ENCODE measurements around the gene NR4A2.

The NR4A2 gene

GRCh38 chr2:156339110-156339847 lies 6.8 kb upstream of the NR4A2 start:
- Histone ChIP-seq H3K4me3 (ENCODE audit: low read depth in 1 of 2, low read length in 2 of 2) (no peak overlapping the region), H3K36me3 (ENCODE audit: control insufficient read depth in 1 of 2, insufficient read depth in 2 of 2, low read length in 2 of 2) (peaks cover 0 to 8% of the 10 kb centered on the region in 2 donors), H3K4me1 (ENCODE audit: control insufficient read depth in 1 of 2, insufficient read depth in 2 of 2, low read length in 2 of 2) (peaks cover 6 to 12% of the 10 kb centered on the region in 2 donors), H3K27ac (ENCODE audit: low read length) (peak overlapping the region; percentile 98), H3K27me3 (ENCODE audit: low read depth, low read length) (no peaks in the 10 kb centered on the region), H3K9me3 (ENCODE audit: control insufficient read depth in 1 of 2, low read length in 2 of 2) (no peaks in the 10 kb centered on the region)

GRCh38 chr2:156338578-156338977 lies 6.1 kb upstream of the NR4A2 start:
- Histone ChIP-seq H3K4me3 (ENCODE audit: low read depth in 1 of 2, low read length in 2 of 2) (no peak overlapping the region), H3K27me3 (ENCODE audit: low read depth, low read length) (no peaks in the 10 kb centered on the region), H3K9me3 (ENCODE audit: control insufficient read depth in 1 of 2, low read length in 2 of 2) (no peaks in the 10 kb centered on the region), H3K36me3 (ENCODE audit: control insufficient read depth in 1 of 2, insufficient read depth in 2 of 2, low read length in 2 of 2) (peaks cover 0 to 13% of the 10 kb centered on the region in 2 donors), H3K4me1 (ENCODE audit: control insufficient read depth in 1 of 2, insufficient read depth in 2 of 2, low read length in 2 of 2) (peaks cover 6 to 12% of the 10 kb centered on the region in 2 donors), H3K27ac (ENCODE audit: low read length) (peak overlapping the region; percentile 98)

- peak overlapping the region; percentile 99 for H3K27ac ChIP-seq (ENCODE audit: low read length)
- H3K9me3 ChIP-seq (ENCODE audit: control insufficient read depth in 1 of 2, low read length in 2 of 2): no peaks in the 10 kb centered on the region
- peak overlapping the region; percentile 84 to 89 for H3K4me3 ChIP-seq (ENCODE audit: low read depth in 1 of 2, low read length in 2 of 2)
- peaks cover 3% of the 10 kb centered on the region for H3K27me3 ChIP-seq (ENCODE audit: low read depth, low read length)
- peaks cover 0 to 4% of the 10 kb centered on the region in 2 donors for H3K4me1 ChIP-seq (ENCODE audit: control insufficient read depth in 1 of 2, insufficient read depth in 2 of 2, low read length in 2 of 2)
- peaks cover 2 to 12% of the 10 kb centered on the region in 2 donors for H3K36me3 ChIP-seq (ENCODE audit: control insufficient read depth in 1 of 2, insufficient read depth in 2 of 2, low read length in 2 of 2)
Measured at GRCh38 chr2:156334496-156335478, 2.3 kb upstream of the NR4A2 start.

- Histone ChIP-seq H3K27ac (ENCODE audit: low read length) (peak overlapping the region; percentile 99), H3K36me3 (ENCODE audit: control insufficient read depth in 1 of 2, insufficient read depth in 2 of 2, low read length in 2 of 2) (peaks cover 5 to 19% of the 10 kb centered on the region in 2 donors), H3K4me1 (ENCODE audit: control insufficient read depth in 1 of 2, insufficient read depth in 2 of 2, low read length in 2 of 2) (peaks cover 0 to 4% of the 10 kb centered on the region in 2 donors), H3K4me3 (ENCODE audit: low read depth in 1 of 2, low read length in 2 of 2) (peak overlapping the region; percentile 84 to 89), H3K27me3 (ENCODE audit: low read depth, low read length) (peaks cover 9% of the 10 kb centered on the region), H3K9me3 (ENCODE audit: control insufficient read depth in 1 of 2, low read length in 2 of 2) (no peaks in the 10 kb centered on the region)
Measured at GRCh38 chr2:156333951-156334495, 1.5 kb upstream of the NR4A2 start.

- Histone ChIP-seq H3K9me3 (ENCODE audit: control insufficient read depth in 1 of 2, low read length in 2 of 2) (no peaks in the 10 kb centered on the region), H3K36me3 (ENCODE audit: control insufficient read depth in 1 of 2, insufficient read depth in 2 of 2, low read length in 2 of 2) (peaks cover 5 to 25% of the 10 kb centered on the region in 2 donors), H3K27ac (ENCODE audit: low read length) (peak overlapping the region; percentile 99), H3K27me3 (ENCODE audit: low read depth, low read length) (peaks cover 9% of the 10 kb centered on the region), H3K4me1 (ENCODE audit: control insufficient read depth in 1 of 2, insufficient read depth in 2 of 2, low read length in 2 of 2) (peaks cover 0 to 4% of the 10 kb centered on the region in 2 donors), H3K4me3 (ENCODE audit: low read depth in 1 of 2, low read length in 2 of 2) (peak overlapping the region; percentile 84 to 89)
Measured at GRCh38 chr2:156333274-156333950, 891 bp upstream of the NR4A2 start.

- H3K9me3 ChIP-seq (ENCODE audit: control insufficient read depth in 1 of 2, low read length in 2 of 2): no peaks in the 10 kb centered on the region
- peak overlapping the region; percentile 84 to 89 for H3K4me3 ChIP-seq (ENCODE audit: low read depth in 1 of 2, low read length in 2 of 2)
- H3K4me1 ChIP-seq (ENCODE audit: control insufficient read depth in 1 of 2, insufficient read depth in 2 of 2, low read length in 2 of 2): peaks cover 0 to 4% of the 10 kb centered on the region in 2 donors
- H3K27ac ChIP-seq (ENCODE audit: low read length): peak overlapping the region; percentile 86
- peaks cover 7 to 37% of the 10 kb centered on the region in 2 donors for H3K36me3 ChIP-seq (ENCODE audit: control insufficient read depth in 1 of 2, insufficient read depth in 2 of 2, low read length in 2 of 2)
- H3K27me3 ChIP-seq (ENCODE audit: low read depth, low read length): peaks cover 9% of the 10 kb centered on the region
Measured at GRCh38 chr2:156332284-156332533, 312 bp downstream of the NR4A2 start.

- Histone ChIP-seq H3K27ac (ENCODE audit: low read length) (peak overlapping the region; percentile 86), H3K9me3 (ENCODE audit: control insufficient read depth in 1 of 2, low read length in 2 of 2) (no peaks in the 10 kb centered on the region), H3K27me3 (ENCODE audit: low read depth, low read length) (peaks cover 9% of the 10 kb centered on the region), H3K4me3 (ENCODE audit: low read depth in 1 of 2, low read length in 2 of 2) (peak overlapping the region; percentile 84 to 89), H3K4me1 (ENCODE audit: control insufficient read depth in 1 of 2, insufficient read depth in 2 of 2, low read length in 2 of 2) (peaks cover 0 to 4% of the 10 kb centered on the region in 2 donors), H3K36me3 (ENCODE audit: control insufficient read depth in 1 of 2, insufficient read depth in 2 of 2, low read length in 2 of 2) (peaks cover 11 to 40% of the 10 kb centered on the region in 2 donors)
Measured at GRCh38 chr2:156331572-156332283, 793 bp downstream of the NR4A2 start.

- Histone ChIP-seq H3K4me3 (ENCODE audit: low read depth in 1 of 2, low read length in 2 of 2) (peak overlapping the region in 1 of 2 donors; percentile 89), H3K36me3 (ENCODE audit: control insufficient read depth in 1 of 2, insufficient read depth in 2 of 2, low read length in 2 of 2) (peaks cover 25 to 55% of the 10 kb centered on the region in 2 donors), H3K27ac (ENCODE audit: low read length) (no peak overlapping the region), H3K27me3 (ENCODE audit: low read depth, low read length) (peaks cover 13% of the 10 kb centered on the region), H3K9me3 (ENCODE audit: control insufficient read depth in 1 of 2, low read length in 2 of 2) (no peaks in the 10 kb centered on the region), H3K4me1 (ENCODE audit: control insufficient read depth in 1 of 2, insufficient read depth in 2 of 2, low read length in 2 of 2) (no peaks in the 10 kb centered on the region)
Measured at GRCh38 chr2:156329927-156330726, 2.4 kb downstream of the NR4A2 start.

- Histone ChIP-seq H3K36me3 (ENCODE audit: control insufficient read depth in 1 of 2, insufficient read depth in 2 of 2, low read length in 2 of 2) (peaks cover 29 to 53% of the 10 kb centered on the region in 2 donors), H3K4me3 (ENCODE audit: low read depth in 1 of 2, low read length in 2 of 2) (no peak overlapping the region), H3K9me3 (ENCODE audit: control insufficient read depth in 1 of 2, low read length in 2 of 2) (no peaks in the 10 kb centered on the region), H3K27ac (ENCODE audit: low read length) (no peak overlapping the region), H3K27me3 (ENCODE audit: low read depth, low read length) (peaks cover 13% of the 10 kb centered on the region), H3K4me1 (ENCODE audit: control insufficient read depth in 1 of 2, insufficient read depth in 2 of 2, low read length in 2 of 2) (no peaks in the 10 kb centered on the region)
Measured at GRCh38 chr2:156329031-156329926, 3.2 kb downstream of the NR4A2 start.
